NT2/D1 (cell line): Measurements from ENCODE around the gene PCYT1A.

Source experiments
- SUZ12 ChIP-seq: IDR thresholded peaks from 2 replicates; pipeline ENCODE4 v1.6.1; 2011; ENCODE audit not compliant: insufficient read length, insufficient read depth; ENCODE audit errors: extremely low read depth
- YY1 ChIP-seq: IDR thresholded peaks from 2 replicates; pipeline ENCODE4 v1.6.1; 2011; ENCODE audit not compliant: insufficient read length, insufficient read depth

DNA sequence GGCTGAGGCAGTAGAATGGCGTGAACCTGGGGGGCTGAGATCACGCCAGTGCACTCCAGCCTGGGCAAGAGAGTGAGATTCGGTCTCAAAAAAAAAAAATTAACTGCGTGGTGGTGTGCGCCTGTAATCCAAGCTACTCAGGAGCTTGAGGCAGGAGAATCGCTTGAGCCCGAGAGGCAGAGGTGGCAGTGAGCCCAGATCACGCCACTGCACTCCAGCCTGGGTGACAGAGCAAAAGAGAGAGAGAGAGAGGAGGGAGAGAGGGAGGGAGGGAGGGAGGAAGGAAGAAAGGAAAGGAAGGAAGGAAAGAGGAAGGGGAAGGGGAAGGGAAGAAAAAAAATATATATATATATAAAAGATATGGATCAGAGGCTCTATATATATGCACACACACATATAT is 44.6 kb upstream of the PCYT1A start:
- TF ChIP-seq YY1 (no peak), SUZ12 (no peak)
